CD4-positive, alpha-beta T cell treated with Interleukin-17A for 1 hour (primary cell): ENCODE data around the gene PCLAF.
"Not testable (repeated sequence)": the region's sequence is repeated elsewhere in the genome, so short reads cannot be mapped to it uniquely, and the experiment has no call there.

Experiments used
- DNase-seq: peaks from one replicate; pipeline ENCODE4 v3.0.0-alpha.2; 2020

The PCLAF gene

GRCh38 chr15:64381000-64381751 is at the start of gene PCLAF:
Gene PCLAF (minus strand): TSS chr15:64381441. CDS start chr15:64381371, 70 bp downstream.
- peak; percentile 93 for DNase-seq

GRCh38 chr15:64430000-64430735 is 48.9 kb upstream of the PCLAF start:
- peak; percentile 73 for DNase-seq

- DNase-seq, result no peak
These were observed 48.2 kb upstream of the PCLAF start for GRCh38 chr15:64429448-64429847.

- DNase-seq, result peak; percentile 29
These were observed 45.7 kb upstream of the PCLAF start for GRCh38 chr15:64426845-64427465.

GRCh38 chr15:64425221-64425620 is 44.0 kb upstream of the PCLAF start:
- DNase-seq, result no peak

GRCh38 chr15:64423970-64424369 is 42.7 kb upstream of the PCLAF start:
- no peak for DNase-seq

- no peak for DNase-seq
These were observed 41.5 kb upstream of the PCLAF start for GRCh38 chr15:64422697-64423096.

GRCh38 chr15:64412216-64412615 is 31.0 kb upstream of the PCLAF start:
- no peak for DNase-seq

GRCh38 chr15:64400583-64400982 is 19.3 kb upstream of the PCLAF start:
- DNase-seq, result no peak

GRCh38 chr15:64398575-64398974 is 17.3 kb upstream of the PCLAF start:
- no peak for DNase-seq

- no peak for DNase-seq
These were observed 15.5 kb upstream of the PCLAF start for GRCh38 chr15:64396789-64397188.

GRCh38 chr15:64392471-64392870 is 11.2 kb upstream of the PCLAF start:
- DNase-seq, result not testable (repeated sequence)

GRCh38 chr15:64389036-64389435 is 7.8 kb upstream of the PCLAF start:
- DNase-seq, result no peak

- peak; percentile 97 for DNase-seq
These were observed 6.4 kb upstream of the PCLAF start, which contains the start of gene TRIP4 for GRCh38 chr15:64387562-64388168. Gene TRIP4 (plus strand): TSS chr15:64387836. CDS start chr15:64387864, 28 bp downstream.

GRCh38 chr15:64386291-64386690 is 5.0 kb upstream of the PCLAF start:
- no peak for DNase-seq

GRCh38 chr15:64383760-64384159 is 2.5 kb upstream of the PCLAF start:
- DNase-seq, result no peak

- not testable (repeated sequence) for DNase-seq
These were observed 941 bp downstream of the PCLAF start for GRCh38 chr15:64380130-64380870.

GRCh38 chr15:64379216-64379960 is 1.9 kb downstream of the PCLAF start:
- no peak for DNase-seq

GRCh38 chr15:64373360-64373759 is 7.9 kb downstream of the PCLAF start:
- DNase-seq, result no peak

GRCh38 chr15:64371383-64371782 is 9.9 kb downstream of the PCLAF start:
- not testable (repeated sequence) for DNase-seq

- DNase-seq, result no peak
These were observed 12.1 kb downstream of the PCLAF start for GRCh38 chr15:64369078-64369607.
